GM10847 (cell line): ENCODE data around the gene SYCE1.

Source experiments
- POLR2A ChIP-seq: IDR thresholded peaks from 2 replicates; pipeline ENCODE4 v1.6.1; 2011; ENCODE audit not compliant: insufficient read length; ENCODE audit errors: extremely low read depth

Gene SYCE1

GRCh38 chr10:133565441-133566294 lies at the start of gene SYCE1:
TSS of gene SYCE1 (minus strand) at chr10:133565583. CDS start at chr10:133565529, 54 bp downstream.
- no peak for TF ChIP-seq POLR2A

- no peak for TF ChIP-seq POLR2A
Observed at GRCh38 chr10:133614830-133615580, 49.6 kb upstream of the SYCE1 start.

GRCh38 chr10:133613699-133614098 lies 48.3 kb upstream of the SYCE1 start:
- TF ChIP-seq POLR2A, result no peak

GRCh38 chr10:133611079-133611478 lies 45.7 kb upstream of the SYCE1 start:
- no peak for TF ChIP-seq POLR2A

GRCh38 chr10:133608855-133609254 lies 43.5 kb upstream of the SYCE1 start:
- TF ChIP-seq POLR2A, result no peak

GRCh38 chr10:133600657-133601056 lies 35.3 kb upstream of the SYCE1 start:
- no peak for TF ChIP-seq POLR2A

- no peak for TF ChIP-seq POLR2A
Observed at GRCh38 chr10:133592716-133593115, 27.3 kb upstream of the SYCE1 start.

GRCh38 chr10:133590970-133591359 lies 25.6 kb upstream of the SYCE1 start:
- no peak for TF ChIP-seq POLR2A

- TF ChIP-seq POLR2A, result no peak
Observed at GRCh38 chr10:133590226-133590969, 25.0 kb upstream of the SYCE1 start.

- no peak for TF ChIP-seq POLR2A
Observed at GRCh38 chr10:133568287-133568614, 2.9 kb upstream of the SYCE1 start.

- no peak for TF ChIP-seq POLR2A
Observed at GRCh38 chr10:133567609-133568286, 2.4 kb upstream of the SYCE1 start.

GRCh38 chr10:133567119-133567518 lies 1.7 kb upstream of the SYCE1 start:
- no peak for TF ChIP-seq POLR2A

GRCh38 chr10:133564816-133565215 lies 567 bp downstream of the SYCE1 start:
- no peak for TF ChIP-seq POLR2A

GRCh38 chr10:133559216-133559615 lies 6.2 kb downstream of the SYCE1 start:
- TF ChIP-seq POLR2A, result no peak

- no peak for TF ChIP-seq POLR2A
Observed at GRCh38 chr10:133557381-133557780, 8.0 kb downstream of the SYCE1 start.
